ENCODE measurements around the gene ADGRG1. TPM values are rescaled to one million over a fixed set of nuclear protein-coding genes. Genes with fewer than 3 reads are reported as not detected.

Gene ADGRG1
- total RNA-seq, 2 donors from 2014 or later: 28.0 to 28.5 TPM

- no peak for DNase-seq (ENCODE audit: low spot score)
- intact Hi-C loops (cut with DNase I): loop anchor here in 1 of 2 donors (5.0 kb wide), 2 partner anchors 52 to 67 kb away; no protein-coding TSS in a partner anchor
Measured at GRCh38 chr16:57644383-57645014, 16.1 kb downstream of the ADGRG1 start.

- DNase-seq (ENCODE audit: low spot score): no peak
- intact Hi-C loops (cut with DNase I): loop anchor here in 1 of 2 donors (5.0 kb wide), 2 partner anchors 53 to 68 kb away; no protein-coding TSS in a partner anchor
Measured at GRCh38 chr16:57645169-57645568, 16.7 kb downstream of the ADGRG1 start.

- intact Hi-C loops (cut with DNase I): loop anchor here in 1 of 2 donors (5.0 kb wide), 2 partner anchors 54 to 69 kb away; no protein-coding TSS in a partner anchor
- no peak for DNase-seq (ENCODE audit: low spot score)
Measured at GRCh38 chr16:57645691-57646387, 17.4 kb downstream of the ADGRG1 start.

GRCh38 chr16:57646388-57647039 is 18.1 kb downstream of the ADGRG1 start:
- intact Hi-C loops (cut with DNase I): loop anchor here in 1 of 2 donors (5.0 kb wide), 2 partner anchors 54 to 69 kb away; no protein-coding TSS in a partner anchor
- no peak for DNase-seq (ENCODE audit: low spot score)

- no peak for DNase-seq (ENCODE audit: low spot score)
- intact Hi-C loops (cut with DNase I): loop anchor here in 1 of 2 donors (5.0 kb wide), 2 partner anchors 55 to 70 kb away; no protein-coding TSS in a partner anchor
Measured at GRCh38 chr16:57647136-57647875, 18.9 kb downstream of the ADGRG1 start.

GRCh38 chr16:57648125-57648524 is 19.7 kb downstream of the ADGRG1 start:
- intact Hi-C loops (cut with DNase I): loop anchor here in 1 of 2 donors (5.0 kb wide), 2 partner anchors 56 to 71 kb away; no protein-coding TSS in a partner anchor
- no peak for DNase-seq (ENCODE audit: low spot score)

- peak; percentile 94 for DNase-seq (ENCODE audit: low spot score)
- intact Hi-C loops (cut with DNase I): loop anchor here in 1 of 2 donors (5.0 kb wide), 2 partner anchors 57 to 72 kb away; no protein-coding TSS in a partner anchor
Measured at GRCh38 chr16:57648581-57649442, 20.4 kb downstream of the ADGRG1 start.

- intact Hi-C loops (cut with DNase I): loop anchor here in 1 of 2 donors (5.0 kb wide), 2 partner anchors 57 to 72 kb away; no protein-coding TSS in a partner anchor
Measured at GRCh38 chr16:57649443-57649751, 21.0 kb downstream of the ADGRG1 start.

GRCh38 chr16:57649846-57650245 is 21.4 kb downstream of the ADGRG1 start:
- DNase-seq (ENCODE audit: low spot score): no peak
- intact Hi-C loops (cut with DNase I): loop anchor here (1.0 to 5.0 kb wide), 3 partner anchors 58 to 73 kb away; no protein-coding TSS in a partner anchor

More at GRCh38 chr16:57649443-57649751, 21.0 kb downstream of the ADGRG1 start:
- no peak for DNase-seq (ENCODE audit: low spot score)

GRCh38 chr16:57651344-57652333 is 23.2 kb downstream of the ADGRG1 start:
- intact Hi-C loops (cut with DNase I): no loop called here
- no peak for DNase-seq (ENCODE audit: low spot score)

GRCh38 chr16:57652695-57653471 is 24.5 kb downstream of the ADGRG1 start:
- no peak for DNase-seq (ENCODE audit: low spot score)
- intact Hi-C loops (cut with DNase I): no loop called here

- intact Hi-C loops (cut with DNase I): no loop called here
- DNase-seq (ENCODE audit: low spot score): no peak
Measured at GRCh38 chr16:57653936-57654335, 25.5 kb downstream of the ADGRG1 start.

- intact Hi-C loops (cut with DNase I): no loop called here
- DNase-seq (ENCODE audit: low spot score): no peak
Measured at GRCh38 chr16:57656342-57656955, 28.0 kb downstream of the ADGRG1 start.

GRCh38 chr16:57657228-57657627 is 28.8 kb downstream of the ADGRG1 start:
- DNase-seq (ENCODE audit: low spot score): no peak
- intact Hi-C loops (cut with DNase I): no loop called here

GRCh38 chr16:57658130-57658877 is 29.9 kb downstream of the ADGRG1 start:
- intact Hi-C loops (cut with DNase I): no loop called here
- DNase-seq (ENCODE audit: low spot score): no peak

All from posterior vena cava (tissue), 2 donors.